Right atrium auricular region (tissue), 2 donors: ENCODE data around the gene PIAS1. TPM values are rescaled to one million over a fixed set of nuclear protein-coding genes. Genes with fewer than 3 reads are reported as not detected.
A peak's percentile ranks its signal among the peaks of the same experiment; 100 is the strongest.
"Not testable (repeated sequence)": the region's sequence is repeated elsewhere in the genome, so short reads cannot be mapped to it uniquely, and the experiment has no call there.

Source experiments
- DNase-seq: peaks from one replicate; pipeline ENCODE4 v3.0.0-alpha.2; 2019; ENCODE audit warnings: low spot score
- H3K27ac ChIP-seq, 2 donors: fragments of 200-600 bp; sonication (generic); 1 replicate in 1 of 2; 2 replicates in 1 of 2; pipeline ENCODE4 v1.5.1; 2016 to 2019
- H3K27me3 ChIP-seq, 2 donors: fragments of 200-600 bp; sonication (generic); one replicate each; pipeline versions ENCODE4 v1.5.1 to v1.6.0; 2017 to 2019
- H3K36me3 ChIP-seq: fragments of 200-600 bp; sonication (generic); one replicate; pipeline ENCODE4 v1.5.1; 2016
- H3K4me1 ChIP-seq, 2 donors: fragments of 200-600 bp; sonication (generic); one replicate each; pipeline versions ENCODE4 v1.5.1 to v1.6.0; 2017 to 2019
- H3K4me3 ChIP-seq, 2 donors: fragments of 200-600 bp; sonication (generic); 1 replicate in 1 of 2; 2 replicates in 1 of 2; pipeline ENCODE4 v1.5.1; 2017 to 2019; ENCODE audit warnings: mild to moderate bottlenecking in 1 of 2, moderate library complexity in 1 of 2
- H3K9me3 ChIP-seq, 2 donors: fragments of 200-600 bp; sonication (generic); one replicate each; pipeline ENCODE4 v1.5.1; 2019
- CTCF ChIP-seq, 2 donors: fragments of 200-600 bp; sonication (generic); IDR thresholded peaks; one replicate each; pipeline ENCODE4 v1.5.1; 2019; ENCODE audit warnings: antibody characterized with exemption in 2 of 2
- total RNA-seq, 2 donors: library from RNA; depleted of rRNA; stranded (reverse); fragments of >200 nt; gene quantifications; one replicate each; pipeline ENCODE4 v1.1.0, GENCODE V29; 2016

Gene PIAS1
- total RNA-seq, 2 donors from 2014 or later = 24.5 to 26.7 TPM

DNA sequence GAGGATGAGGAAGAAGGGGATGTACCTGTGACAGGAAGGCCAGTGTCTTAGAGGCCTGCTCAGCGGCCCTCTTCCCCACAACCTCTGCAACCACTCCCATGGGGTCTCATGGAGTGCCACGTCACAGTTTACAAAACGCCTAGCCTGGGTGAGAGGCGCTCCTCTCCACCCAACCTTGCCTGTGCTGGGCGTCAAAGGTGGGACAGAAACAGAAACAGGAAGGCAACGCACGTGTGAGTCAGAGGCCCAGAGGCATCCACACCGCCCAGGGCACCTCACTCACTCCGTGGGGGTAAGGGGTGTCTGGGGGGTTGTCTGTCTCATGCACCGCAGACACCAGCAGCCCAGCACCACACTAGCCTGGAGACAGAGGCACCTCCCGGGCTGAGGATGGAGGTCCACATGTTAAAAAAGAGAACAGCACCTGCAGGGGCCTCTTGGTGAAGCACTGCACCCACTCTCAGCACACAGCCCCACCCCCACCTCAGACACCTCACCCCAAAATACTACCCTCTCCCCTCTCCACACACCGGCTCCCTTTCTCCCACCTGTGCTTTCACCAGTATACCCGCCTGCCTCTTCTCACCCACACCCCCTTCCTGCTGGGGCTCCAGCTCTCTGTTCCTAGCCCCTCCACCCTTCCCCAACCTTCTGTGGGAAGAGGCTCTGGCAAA is 155.8 kb downstream of the PIAS1 start:
- Histone ChIP-seq H3K27ac (no peak overlapping the region), H3K4me3 (no peak overlapping the region), H3K36me3 (no peaks in the 10 kb centered on the region), H3K4me1 (peaks cover 0 to 27% of the 10 kb centered on the region in 2 donors), H3K9me3 (no peaks in the 10 kb centered on the region), H3K27me3 (no peaks in the 10 kb centered on the region)
- no peak for TF ChIP-seq CTCF (IDR thresholded peaks at IDR 0.05)
- no peak for DNase-seq

GRCh38 chr15:68210409-68210756 is 156.3 kb downstream of the PIAS1 start:
- no peaks in the 10 kb centered on the region for H3K36me3 ChIP-seq
- DNase-seq = no peak
- no peaks in the 10 kb centered on the region for H3K27me3 ChIP-seq
- H3K4me3 ChIP-seq = no peak overlapping the region
- H3K4me1 ChIP-seq = peaks cover 0 to 22% of the 10 kb centered on the region in 2 donors
- H3K9me3 ChIP-seq = no peaks in the 10 kb centered on the region
- no peak for TF ChIP-seq CTCF (IDR thresholded peaks at IDR 0.05)
- no peak overlapping the region for H3K27ac ChIP-seq

- no peaks in the 10 kb centered on the region for H3K9me3 ChIP-seq
- H3K4me3 ChIP-seq = no peak overlapping the region
- H3K36me3 ChIP-seq = no peaks in the 10 kb centered on the region
- H3K4me1 ChIP-seq = peaks cover 0 to 15% of the 10 kb centered on the region in 2 donors
- TF ChIP-seq CTCF (IDR thresholded peaks at IDR 0.05) = peak; percentile 91 to 93
- peak; percentile 69 for DNase-seq
- no peak overlapping the region for H3K27ac ChIP-seq
- no peaks in the 10 kb centered on the region for H3K27me3 ChIP-seq
Observed at GRCh38 chr15:68210821-68211655, 156.9 kb downstream of the PIAS1 start.

GRCh38 chr15:68211656-68212320 is 157.7 kb downstream of the PIAS1 start:
- Histone ChIP-seq H3K27ac (no peak overlapping the region), H3K4me3 (no peak overlapping the region)

GRCh38 chr15:68213491-68213845 is 159.4 kb downstream of the PIAS1 start:
- not testable (repeated sequence) for H3K27me3 ChIP-seq, H3K27ac ChIP-seq, H3K9me3 ChIP-seq, H3K4me1 ChIP-seq, DNase-seq, H3K4me3 ChIP-seq, H3K36me3 ChIP-seq

More at GRCh38 chr15:68211656-68212320, 157.7 kb downstream of the PIAS1 start:
- Histone ChIP-seq H3K4me1 (peaks cover 0 to 9% of the 10 kb centered on the region in 2 donors), H3K9me3 (no peaks in the 10 kb centered on the region), H3K36me3 (no peaks in the 10 kb centered on the region), H3K27me3 (no peaks in the 10 kb centered on the region)
- no peak for TF ChIP-seq CTCF (IDR thresholded peaks at IDR 0.05)
- DNase-seq = no peak
